Measurements from ENCODE around the gene LGR6.
"Not testable (repeated sequence)": the region's sequence is repeated elsewhere in the genome, so short reads cannot be mapped to it uniquely, and the experiment has no call there.

DNA sequence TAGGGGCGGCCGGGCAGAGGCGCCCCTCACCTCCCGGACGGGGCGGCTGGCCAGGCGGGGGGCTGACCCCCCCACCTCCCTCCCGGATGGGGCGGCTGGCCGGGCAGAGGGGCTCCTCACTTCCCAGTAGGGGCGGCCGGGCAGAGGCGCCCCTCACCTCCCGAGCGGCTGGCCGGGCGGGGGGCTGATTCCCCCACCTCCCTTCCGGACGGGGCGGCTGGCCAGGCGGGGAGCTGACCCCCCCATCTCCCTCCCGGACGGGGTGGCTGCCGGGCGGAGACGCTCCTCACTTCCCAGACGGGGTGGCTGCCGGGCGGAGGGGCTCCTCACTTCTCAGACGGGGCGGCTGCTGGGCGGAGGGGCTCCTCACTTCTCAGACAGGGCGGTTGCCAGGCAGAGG lies 2.2 kb upstream of the LGR6 start:
- not testable (repeated sequence) for TF ChIP-seq CTCF (conservative IDR thresholded peaks at IDR 0.05; ENCODE audit: low read depth in 2 of 2); POLR2AphosphoS5 (IDR thresholded peaks at IDR 0.05; ENCODE audit: low read depth); ZNF331 (CRISPR knock-in tag; IDR thresholded peaks at IDR 0.05; ENCODE audit: low read depth)

Measured in GM23338 (cell line).